Stimulated activated CD4-positive, alpha-beta T cell treated with anti-CD3 and anti-CD28 coated beads, TNF-alpha, amount 100 ng/mL, for 1 hour (primary cell): ENCODE results near the gene TMEM130.

Experiments used
- DNase-seq, 3 donors: peaks; one replicate each; pipeline ENCODE4 v3.0.0-alpha.2; 2020; ENCODE audit warnings: low read depth in 3 of 3, low spot score in 1 of 3

The TMEM130 gene

GRCh38 chr7:98869597-98870120 is at the start of gene TMEM130:
TSS of gene TMEM130 (minus strand) at chr7:98870014. CDS start at chr7:98869861, 153 bp downstream.
- no peak for DNase-seq

GRCh38 chr7:98917331-98917730 is 47.5 kb upstream of the TMEM130 start:
- no peak for DNase-seq

GRCh38 chr7:98913612-98914011 is 43.8 kb upstream of the TMEM130 start:
- DNase-seq, result no peak

- no peak for DNase-seq
Observed at GRCh38 chr7:98913026-98913425, 43.2 kb upstream of the TMEM130 start.

- no peak for DNase-seq
Observed at GRCh38 chr7:98911916-98912315, 42.1 kb upstream of the TMEM130 start.

GRCh38 chr7:98910427-98910826 is 40.6 kb upstream of the TMEM130 start:
- DNase-seq, result no peak

GRCh38 chr7:98909487-98909886 is 39.7 kb upstream of the TMEM130 start:
- no peak for DNase-seq

GRCh38 chr7:98908585-98908984 is 38.8 kb upstream of the TMEM130 start:
- DNase-seq, result no peak

GRCh38 chr7:98907570-98907969 is 37.8 kb upstream of the TMEM130 start:
- DNase-seq, result no peak

GRCh38 chr7:98903246-98903645 is 33.4 kb upstream of the TMEM130 start:
- no peak for DNase-seq

GRCh38 chr7:98902523-98902922 is 32.7 kb upstream of the TMEM130 start:
- DNase-seq, result no peak

GRCh38 chr7:98900815-98901214 is 31.0 kb upstream of the TMEM130 start:
- DNase-seq, result no peak

GRCh38 chr7:98899816-98900215 is 30.0 kb upstream of the TMEM130 start:
- DNase-seq, result no peak

- no peak for DNase-seq
Observed at GRCh38 chr7:98892609-98893008, 22.8 kb upstream of the TMEM130 start.

- DNase-seq, result no peak
Observed at GRCh38 chr7:98887038-98887437, 17.2 kb upstream of the TMEM130 start.

- no peak for DNase-seq
Observed at GRCh38 chr7:98884416-98884815, 14.6 kb upstream of the TMEM130 start.

- no peak for DNase-seq
Observed at GRCh38 chr7:98881561-98882315, 11.9 kb upstream of the TMEM130 start.

GRCh38 chr7:98880485-98880884 is 10.7 kb upstream of the TMEM130 start:
- DNase-seq, result no peak

GRCh38 chr7:98879979-98880315 is 10.1 kb upstream of the TMEM130 start:
- DNase-seq, result no peak

GRCh38 chr7:98879198-98879978 is 9.6 kb upstream of the TMEM130 start:
- DNase-seq, result peak; percentile 28 to 31 (median 29)

- peak; percentile 13 to 72 (median 60) for DNase-seq
Observed at GRCh38 chr7:98878365-98879197, 8.8 kb upstream of the TMEM130 start, which contains the start of gene TRRAP. TSS of gene TRRAP (plus strand) at chr7:98878532. CDS start at chr7:98881151, 2,619 bp downstream.
